Common myeloid progenitor, CD34-positive (primary cell): ENCODE data around the gene CYP11A1.
"Not testable (repeated sequence)": the region's sequence is repeated elsewhere in the genome, so short reads cannot be mapped to it uniquely, and the experiment has no call there.

ENCODE experiments used
- CTCF ChIA-PET: fragments of 350-600 bp; sonication (Branson Sonifier 250); formaldehyde crosslinking; loops from one replicate; lab custom pipeline; 2021; ENCODE audit warnings: antibody characterized with exemption; lab: Charles Lee
- POLR2A ChIA-PET: fragments of 350-600 bp; sonication (Branson Sonifier 250); formaldehyde crosslinking; loops from one replicate; lab custom pipeline; 2021; ENCODE audit warnings: antibody characterized with exemption; lab: Charles Lee
- DNase-seq, 3 donors: peaks; one replicate each; pipeline versions ENCODE4 v3.0.0 to v3.0.0-alpha.2; 2013
- H3K27ac ChIP-seq, 2 experiments: 1 replicate in 1 of 2; 2 replicates in 1 of 2; pipeline ENCODE4 v1.7.0; 2013; ENCODE audit warnings: inconsistent platforms in 2 of 2, low read length in 2 of 2, mild to moderate bottlenecking in 2 of 2, low read depth in 1 of 2, moderate library complexity in 1 of 2; ENCODE audit not compliant: severe bottlenecking in 2 of 2, insufficient read depth in 1 of 2, poor library complexity in 1 of 2
- H3K27me3 ChIP-seq, 5 experiments: replicated peaks in 2 of 5; 1 replicate in 3 of 5; 2 replicates in 2 of 5; pipeline versions ENCODE4 v1.6.1 to v1.7.0; 2013; ENCODE audit warnings: low read length in 4 of 5, mild to moderate bottlenecking in 2 of 5, moderate library complexity in 2 of 5, inconsistent platforms in 1 of 5; ENCODE audit not compliant: insufficient read depth in 5 of 5, control insufficient read depth in 4 of 5
- H3K36me3 ChIP-seq, 4 experiments: 1 replicate in 2 of 4; 2 replicates in 2 of 4; pipeline versions ENCODE4 v1.6.1 to v1.7.0; 2013; ENCODE audit warnings: low read length in 3 of 4, control low read depth in 1 of 4, mild to moderate bottlenecking in 1 of 4; ENCODE audit not compliant: control insufficient read depth in 4 of 4, insufficient read depth in 4 of 4
- H3K4me1 ChIP-seq, 4 experiments: 1 replicate in 3 of 4; 2 replicates in 1 of 4; pipeline versions ENCODE4 v1.6.1 to v1.7.1; 2013; ENCODE audit warnings: low read length in 3 of 4, mild to moderate bottlenecking in 3 of 4, control low read depth in 1 of 4, inconsistent platforms in 1 of 4, moderate library complexity in 1 of 4; ENCODE audit not compliant: control insufficient read depth in 4 of 4, insufficient read depth in 4 of 4; ENCODE audit errors: control extremely low read depth in 1 of 4
- H3K4me3 ChIP-seq, 7 experiments: 1 replicate in 4 of 7; 2 replicates in 3 of 7; pipeline versions ENCODE4 v1.5.1 to v1.7.0; 2013; ENCODE audit warnings: mild to moderate bottlenecking in 7 of 7, low read length in 6 of 7, moderate library complexity in 6 of 7, inconsistent platforms in 2 of 7, low read depth in 2 of 7, control low read depth in 1 of 7; ENCODE audit not compliant: insufficient read depth in 4 of 7, control insufficient read depth in 1 of 7; ENCODE audit errors: extremely low read depth in 1 of 7
- H3K9me3 ChIP-seq, 5 experiments: 1 replicate in 4 of 5; 2 replicates in 1 of 5; pipeline versions ENCODE4 v1.6.1 to v1.7.1; 2013; ENCODE audit warnings: low read length in 4 of 5, mild to moderate bottlenecking in 2 of 5, inconsistent platforms in 1 of 5, low read depth in 1 of 5, moderate library complexity in 1 of 5; ENCODE audit not compliant: control insufficient read depth in 4 of 5, insufficient read depth in 2 of 5; ENCODE audit errors: control extremely low read depth in 1 of 5
- WGBS: methylation state at CpG from one replicate; pipeline ENCODE4 v1.1.5; 2013; ENCODE audit not compliant: insufficient coverage; 5-methylcytosine and 5-hydroxymethylcytosine counted together

The CYP11A1 gene

DNA sequence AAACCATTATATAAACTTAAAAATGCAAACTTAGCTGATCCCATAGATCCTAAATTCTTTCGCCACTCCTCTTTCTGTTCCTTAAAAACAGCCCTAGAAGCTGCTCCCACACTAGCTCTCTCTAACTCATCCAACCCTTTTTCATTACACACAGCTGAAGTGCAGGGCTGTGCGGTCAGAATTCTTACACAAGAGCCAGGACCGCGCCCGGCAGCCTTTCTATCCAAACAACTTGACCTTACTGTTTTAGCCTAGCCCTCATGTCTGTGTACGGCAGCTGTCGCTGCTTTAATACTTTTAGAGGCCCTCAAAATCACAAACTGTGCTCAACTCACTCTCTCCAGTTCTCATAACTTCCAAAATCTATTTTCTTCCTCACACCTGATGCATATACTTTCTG is 9.9 kb downstream of the CYP11A1 start:
- CTCF ChIA-PET, result interaction anchor here (0.8 to 1.7 kb wide), 2 partner anchors 9 to 34 kb away, joined by 3 read pairs; no protein-coding TSS in a partner anchor
- H3K27ac ChIP-seq, POLR2A ChIA-PET, H3K4me3 ChIP-seq, H3K27me3 ChIP-seq, H3K9me3 ChIP-seq, H3K36me3 ChIP-seq, DNase-seq, H3K4me1 ChIP-seq: not testable (repeated sequence)
- 98% methylated on average over 7 of the region's 7 CpGs for WGBS

DNA sequence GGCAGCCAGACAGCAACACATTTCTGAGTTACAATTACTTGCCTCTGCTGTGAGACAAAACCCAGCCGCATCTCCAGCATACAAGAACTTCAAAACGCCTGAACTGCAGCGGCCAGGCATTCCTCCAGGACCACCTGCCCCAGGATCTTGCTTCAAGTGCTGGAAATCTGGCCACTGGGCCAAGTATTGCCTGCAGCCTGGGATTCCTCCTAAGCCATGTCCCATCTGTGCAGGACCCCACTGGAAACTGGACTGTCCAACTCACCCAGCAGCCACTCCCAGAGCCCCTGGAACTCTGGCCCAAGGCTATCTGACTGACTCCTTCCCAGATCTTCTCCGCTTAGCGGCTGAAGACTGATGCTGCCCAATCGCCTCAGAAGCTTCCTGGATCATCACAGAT is 11.4 kb downstream of the CYP11A1 start:
- H3K9me3 ChIP-seq, H3K4me1 ChIP-seq, H3K36me3 ChIP-seq, POLR2A ChIA-PET, H3K27me3 ChIP-seq, DNase-seq, CTCF ChIA-PET, H3K4me3 ChIP-seq, H3K27ac ChIP-seq: not testable (repeated sequence)
- WGBS, result 96% methylated on average over 4 of the region's 6 CpGs

- H3K9me3 ChIP-seq, POLR2A ChIA-PET, H3K27ac ChIP-seq, DNase-seq, H3K4me3 ChIP-seq, H3K27me3 ChIP-seq, H3K4me1 ChIP-seq, H3K36me3 ChIP-seq: not testable (repeated sequence)
- WGBS, result 95% methylated on average over 2 of the region's 2 CpGs
- CTCF ChIA-PET, result interaction anchor here (0.6 kb wide), 1 partner anchor 654 kb away, joined by 3 read pairs; no protein-coding TSS in a partner anchor
Measured at GRCh38 chr15:74353992-74354391, 13.5 kb downstream of the CYP11A1 start.

DNA sequence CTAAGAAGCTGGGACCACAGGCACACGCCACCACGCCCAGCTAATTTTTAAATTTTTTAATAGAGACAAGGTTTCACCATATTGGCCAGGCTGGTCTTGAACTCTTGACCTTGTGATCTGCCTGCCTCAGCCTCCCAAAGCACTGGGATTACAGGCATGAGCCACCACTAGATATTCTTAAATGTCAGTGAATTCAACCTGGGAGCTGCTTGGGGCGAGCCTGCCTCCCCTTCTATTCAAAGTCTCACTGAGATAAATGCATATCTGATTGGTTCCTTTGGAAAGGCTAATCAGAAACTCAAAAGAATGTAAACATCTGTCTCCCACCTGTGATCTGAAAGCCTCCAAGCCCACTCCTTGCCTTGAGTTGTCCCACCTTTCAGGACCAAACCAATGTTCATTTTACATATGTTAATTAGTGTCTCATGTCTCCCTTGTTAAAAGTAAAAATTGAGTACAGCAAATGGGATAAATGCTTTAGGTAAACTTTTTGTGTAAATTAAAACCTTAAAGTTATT is 15.0 kb downstream of the CYP11A1 start:
- WGBS, result 94% methylated on average over 2 of the region's 3 CpGs
- no peak for DNase-seq
- H3K4me3 ChIP-seq, result no peak overlapping the region
- H3K4me1 ChIP-seq, result no peaks in the 10 kb centered on the region
- peaks cover 0 to 3% (median 0%) of the 10 kb centered on the region in 5 experiments for H3K9me3 ChIP-seq
- no peaks in the 10 kb centered on the region for H3K36me3 ChIP-seq
- ChIA-PET POLR2A (no interaction called here), CTCF (interaction anchor here (0.9 kb wide), 1 partner anchor 18 kb away, joined by 3 read pairs; no protein-coding TSS in a partner anchor)
- peaks cover 0 to 2% (median 0%) of the 10 kb centered on the region in 5 experiments for H3K27me3 ChIP-seq
- H3K27ac ChIP-seq, result no peak overlapping the region

DNA sequence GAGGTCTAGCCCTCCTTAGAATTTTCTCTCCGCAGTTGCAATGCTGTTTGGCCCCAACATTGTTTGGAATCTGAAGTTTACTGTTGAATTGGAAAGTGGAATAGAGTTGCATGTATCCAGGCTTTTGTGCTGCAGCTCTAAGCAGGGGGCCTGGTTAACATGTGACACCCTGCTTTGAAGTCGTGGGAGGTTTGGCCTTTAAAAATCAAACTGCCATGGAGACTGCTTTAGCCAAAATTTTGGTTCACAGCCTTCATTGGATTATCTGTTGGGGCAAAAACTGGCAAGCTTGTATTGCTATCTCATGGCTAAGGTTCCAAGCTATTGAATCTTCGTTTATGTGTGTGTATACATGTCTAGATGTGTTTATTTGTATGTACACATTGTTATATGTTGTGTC is 15.8 kb downstream of the CYP11A1 start:
- no peaks in the 10 kb centered on the region for H3K36me3 ChIP-seq
- no peak for DNase-seq
- 79% methylated on average over 2 of the region's 3 CpGs for WGBS
- H3K27ac ChIP-seq, result no peak overlapping the region
- peaks cover 0 to 3% (median 0%) of the 10 kb centered on the region in 5 experiments for H3K9me3 ChIP-seq
- no peak overlapping the region for H3K4me3 ChIP-seq
- H3K27me3 ChIP-seq, result peaks cover 0 to 2% (median 0%) of the 10 kb centered on the region in 5 experiments
- ChIA-PET CTCF (interaction anchor here (0.9 kb wide), 1 partner anchor 17 kb away, joined by 3 read pairs; no protein-coding TSS in a partner anchor), POLR2A (no interaction called here)
- no peaks in the 10 kb centered on the region for H3K4me1 ChIP-seq

DNA sequence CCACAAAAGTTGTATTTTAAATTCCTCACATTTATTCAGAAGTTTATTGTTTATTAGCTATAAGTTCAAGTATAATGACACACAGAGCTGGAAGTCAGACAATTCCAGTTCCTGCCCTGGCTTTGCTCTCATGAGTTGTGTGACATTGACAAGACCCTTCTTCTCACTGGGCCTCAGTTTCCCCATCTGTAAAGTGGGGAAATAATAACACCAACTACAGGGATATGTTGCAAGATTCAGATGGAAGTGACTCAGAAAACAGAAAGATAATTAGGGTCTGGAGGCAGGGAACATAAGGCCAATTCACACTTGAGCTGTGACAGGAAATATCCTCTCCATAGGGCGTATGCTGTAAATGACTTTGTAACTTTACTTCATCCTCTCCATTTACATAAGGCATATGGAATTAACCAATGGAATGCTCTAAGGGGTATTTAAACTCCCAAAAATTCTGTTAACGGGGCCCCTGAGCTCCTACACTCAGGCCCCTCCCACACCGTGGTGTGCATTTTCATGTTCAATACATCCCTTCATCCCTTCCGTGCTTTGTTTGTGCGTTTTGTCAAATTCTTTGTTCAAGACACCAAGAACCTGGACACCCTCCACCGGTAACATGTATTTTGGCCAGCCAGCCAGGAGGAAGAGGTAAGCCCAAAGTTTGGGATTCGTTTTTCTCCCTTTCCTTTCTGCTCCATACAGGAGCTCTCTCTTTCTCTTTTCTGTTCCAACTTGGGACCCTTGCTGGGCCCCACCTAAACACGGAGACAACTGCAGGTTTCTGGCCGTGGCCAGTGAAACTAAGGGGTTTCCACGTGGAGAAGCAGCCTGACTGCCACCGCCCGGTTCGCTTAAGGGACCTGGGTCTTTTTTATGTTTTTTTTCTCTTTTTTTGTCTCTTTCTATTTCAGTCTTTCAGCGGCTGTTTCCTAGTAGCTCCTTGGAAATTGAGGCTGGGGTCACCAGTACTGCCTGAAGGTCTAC is 16.9 kb downstream of the CYP11A1 start:
- WGBS, result 94% methylated on average over 13 of the region's 14 CpGs
- CTCF ChIA-PET, result interaction anchor here (0.6 to 1.2 kb wide), 2 partner anchors 12 to 132 kb away, joined by 3 read pairs; no protein-coding TSS in a partner anchor
- Histone ChIP-seq H3K36me3 (no peaks in the 10 kb centered on the region), H3K27ac (no peak overlapping the region), H3K4me3 (no peak overlapping the region), H3K4me1 (no peaks in the 10 kb centered on the region), H3K27me3 (peaks cover 0 to 2% (median 0%) of the 10 kb centered on the region in 5 experiments), H3K9me3 (peaks cover 0 to 3% (median 0%) of the 10 kb centered on the region in 5 experiments)
- DNase-seq, result no peak
- POLR2A ChIA-PET, result no interaction called here
